SK-N-SH (cell line): ENCODE measurements around the gene SCN4A. TPM values are rescaled to one million over a fixed set of nuclear protein-coding genes. Genes with fewer than 3 reads are reported as not detected.

Experiments
- CTCF ChIA-PET: fragments of 300-600, 350-600 bp; formaldehyde crosslinking; extraction: SDS; loops from one replicate; lab custom pipeline; 2021; lab: Yijun Ruan, JAX
- POLR2A ChIA-PET: fragments of 350-600 bp; sonication (Branson Sonifier 250); formaldehyde crosslinking; extraction: SDS; loops from one replicate; lab custom pipeline; 2020; ENCODE audit warnings: antibody characterized with exemption, inconsistent platforms; lab: Yijun Ruan, JAX
- DNase-seq: peaks from one replicate; pipeline ENCODE4 v3.0.0; 2012
- H2AFZ ChIP-seq: fragments of 200-600 bp; sonication (generic); 2 replicates; pipeline ENCODE4 v1.8.1; 2016; ENCODE audit warnings: antibody characterized with exemption, mild to moderate bottlenecking, low read depth
- H3F3A ChIP-seq: fragments of 200-600 bp; sonication (generic); replicated peaks from 2 replicates; pipeline ENCODE3; 2016; ENCODE audit warnings: antibody characterized with exemption, mild to moderate bottlenecking; ENCODE audit not compliant: insufficient read depth
- H3K27ac ChIP-seq, 2 experiments: fragments of 200-500 bp in 1 of 2; fragments of 200-600 bp in 1 of 2; sonication (Bioruptor generic) in 1 of 2; sonication (generic), shearing (Covaris generic) in 1 of 2; 2 replicates each; pipeline versions ENCODE4 v1.5.1 to v1.6.1; 2014 to 2016; ENCODE audit warnings: low read depth in 2 of 2, inconsistent platforms in 1 of 2, low read length in 1 of 2, mild to moderate bottlenecking in 1 of 2, mixed read lengths in 1 of 2
- H3K27me3 ChIP-seq: fragments of 200-600 bp; sonication (generic), shearing (Covaris generic); 2 replicates; pipeline ENCODE4 v1.6.1; 2016; ENCODE audit warnings: mixed run types; ENCODE audit not compliant: insufficient read depth
- H3K36me3 ChIP-seq, 2 experiments: fragments of 200-500 bp in 1 of 2; fragments of 200-600 bp in 1 of 2; sonication (Bioruptor generic) in 1 of 2; sonication (generic) in 1 of 2; replicated peaks in 1 of 2; 2 replicates each; pipeline versions ENCODE3 to v1.5.1; 2014 to 2016; ENCODE audit warnings: low read length in 1 of 2, mild to moderate bottlenecking in 1 of 2; ENCODE audit not compliant: insufficient read depth in 2 of 2, control insufficient read depth in 1 of 2
- H3K4me1 ChIP-seq, 2 experiments: fragments of 200-500 bp in 1 of 2; fragments of 200-600 bp in 1 of 2; sonication (Bioruptor generic) in 1 of 2; sonication (generic), shearing (Covaris generic) in 1 of 2; 2 replicates each; pipeline versions ENCODE4 v1.5.1 to v1.6.1; 2014 to 2016; ENCODE audit warnings: low read depth in 1 of 2, low read length in 1 of 2, mixed run types in 1 of 2; ENCODE audit not compliant: insufficient read depth in 2 of 2, control insufficient read depth in 1 of 2
- H3K4me2 ChIP-seq: fragments of 200-600 bp; sonication (generic), shearing (Covaris generic); 2 replicates; pipeline ENCODE4 v1.6.1; 2017; ENCODE audit warnings: mixed run types
- H3K4me3 ChIP-seq, 2 experiments: fragments of 200-500 bp in 1 of 2; fragments of 200-600 bp in 1 of 2; sonication (Bioruptor generic) in 1 of 2; sonication (generic), shearing (Covaris generic) in 1 of 2; 2 replicates each; pipeline versions ENCODE4 v1.5.1 to v1.8.1; 2014 to 2016; ENCODE audit warnings: low read depth in 2 of 2, inconsistent platforms in 1 of 2, low read length in 1 of 2, mild to moderate bottlenecking in 1 of 2, mixed read lengths in 1 of 2, moderate library complexity in 1 of 2
- H3K79me2 ChIP-seq: fragments of 200-600 bp; sonication (generic); 2 replicates; pipeline ENCODE4 v1.8.1; 2017; ENCODE audit warnings: mild to moderate bottlenecking; ENCODE audit not compliant: insufficient read depth
- H3K9ac ChIP-seq: fragments of 200-600 bp; sonication (generic); 2 replicates; pipeline ENCODE4 v1.6.1; 2017; ENCODE audit warnings: mixed run types
- H3K9me2 ChIP-seq: fragments of 200-600 bp; sonication (generic); 2 replicates; pipeline ENCODE4 v1.6.1; 2017; ENCODE audit warnings: mixed run types
- H3K9me3 ChIP-seq: fragments of 200-600 bp; sonication (generic); 2 replicates; pipeline ENCODE4 v1.6.1; 2017; ENCODE audit warnings: mixed run types, mild to moderate bottlenecking, moderate library complexity
- H4K20me1 ChIP-seq: fragments of 200-600 bp; sonication (generic); 2 replicates; pipeline ENCODE4 v1.6.1; 2017; ENCODE audit warnings: mild to moderate bottlenecking, mixed run types; ENCODE audit not compliant: insufficient read depth
- CHD2 ChIP-seq: fragments of 150-350 bp; IDR thresholded peaks from 2 replicates; pipeline ENCODE4 v1.6.1; 2018; ENCODE audit warnings: low read length; ENCODE audit not compliant: partially characterized antibody
- CTCF ChIP-seq: fragments of 200-600 bp; sonication (generic); IDR thresholded peaks from 2 replicates; pipeline ENCODE4 v1.6.1; 2017; ENCODE audit warnings: antibody characterized with exemption, mild to moderate bottlenecking, moderate library complexity
- FOSL2 ChIP-seq: IDR thresholded peaks from 2 replicates; pipeline ENCODE4 v1.4.0; 2012; ENCODE audit warnings: low read depth, mild to moderate bottlenecking, moderate library complexity, borderline replicate concordance
- FOXM1 ChIP-seq: IDR thresholded peaks from 2 replicates; pipeline ENCODE4 v1.4.0; 2012; ENCODE audit warnings: low read depth, mild to moderate bottlenecking
- IRF3 ChIP-seq: fragments of 150-350 bp; IDR thresholded peaks from 2 replicates; pipeline ENCODE4 v1.6.1; 2016; ENCODE audit warnings: mild to moderate bottlenecking, low read depth, low read length
- MXI1 ChIP-seq: IDR thresholded peaks from 2 replicates; pipeline ENCODE4 v1.6.1; 2012; ENCODE audit warnings: mild to moderate bottlenecking, low read depth, low read length, improper control_type of control experiment
- NRF1 ChIP-seq: IDR thresholded peaks from 2 replicates; pipeline ENCODE4 v1.6.1; 2012; ENCODE audit warnings: low read depth, mild to moderate bottlenecking, low read length
- POLR2AphosphoS5 ChIP-seq: IDR thresholded peaks from 2 replicates; pipeline ENCODE4 v1.6.1; 2012; ENCODE audit warnings: low read depth, low read length
- TCF12 ChIP-seq: IDR thresholded peaks from 2 replicates; pipeline ENCODE4 v1.4.0; 2012
- TEAD4 ChIP-seq: IDR thresholded peaks from 2 replicates; pipeline ENCODE4 v1.4.0; 2012; ENCODE audit warnings: mild to moderate bottlenecking, borderline replicate concordance; ENCODE audit not compliant: insufficient read depth
- WGBS: methylation state at CpG from one replicate; pipeline ENCODE4 v1.1.6; 2017; ENCODE audit warnings: low lambda C conversion rate; 5-methylcytosine and 5-hydroxymethylcytosine counted together
- polyA plus RNA-seq, 3 experiments: library from polyadenylated mRNA; depleted of rRNA; stranded (reverse); fragments of >200 nt; gene quantifications; 2 replicates each; pipeline ENCODE4 v1.2.3, GENCODE V29; 2012
- TF ChIP-seq, protein P1 (sequence below): IDR thresholded peaks from 2 replicates; pipeline ENCODE4 v1.6.1; 2012; ENCODE audit warnings: mild to moderate bottlenecking, low read depth, low read length, moderate library complexity

Gene SCN4A
- polyA plus RNA-seq, 1 of the 3 experiments (the other 2 are of a cell fraction): not detected

DNA sequence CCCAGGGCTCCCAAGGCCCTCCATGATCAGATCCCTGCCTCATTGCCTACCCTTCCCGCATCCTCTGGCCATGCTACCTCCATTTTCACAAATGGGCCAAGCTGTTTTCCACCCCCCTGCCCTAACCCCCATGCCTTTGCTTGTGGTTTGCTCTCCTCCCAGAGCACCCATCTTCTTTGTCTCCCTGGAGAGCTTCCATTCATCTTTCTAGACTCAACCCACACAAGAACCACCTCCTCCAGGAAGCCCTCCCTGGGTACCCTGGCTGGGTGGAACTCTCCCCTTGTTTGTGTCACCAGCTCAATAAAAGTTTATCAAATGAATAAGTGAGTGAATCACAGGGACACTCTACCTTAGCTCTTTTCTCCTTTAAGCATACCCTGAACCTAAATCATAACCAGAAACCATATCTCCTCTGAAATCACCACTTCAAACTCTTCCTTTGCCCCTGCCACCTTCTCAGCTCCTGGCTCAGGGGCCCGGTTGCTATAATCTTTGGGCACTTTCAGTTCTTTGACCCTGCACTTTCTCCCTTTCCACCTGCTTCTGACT lies 2.9 kb upstream of the SCN4A start:
- H3K9me2 ChIP-seq: no peaks in the 10 kb centered on the region
- no peak overlapping the region for H3K4me3 ChIP-seq
- 60% methylated on average over 2 of the region's 2 CpGs for WGBS
- H3K79me2 ChIP-seq: no peaks in the 10 kb centered on the region
- no peaks in the 10 kb centered on the region for H3K36me3 ChIP-seq
- H3K9me3 ChIP-seq: no peaks in the 10 kb centered on the region
- no peaks in the 10 kb centered on the region for H4K20me1 ChIP-seq
- ChIA-PET CTCF (interaction anchor here (1.0 to 7.8 kb wide), 11 partner anchors 9 to 445 kb away, joined by 3 to 56 read pairs (median 6); partner anchors contain the start of genes CSHL1 and GH1), POLR2A (interaction anchor here (0.6 to 1.0 kb wide), 2 partner anchors 9 to 170 kb away, joined by 3 to 4 read pairs; no protein-coding TSS in a partner anchor)
- no peak overlapping the region for H3K27ac ChIP-seq
- no peak overlapping the region for H3K4me2 ChIP-seq
- no peaks in the 10 kb centered on the region for H3K27me3 ChIP-seq
- H2AFZ ChIP-seq: no peak overlapping the region
- H3K4me1 ChIP-seq: peaks cover 12% of the 10 kb centered on the region in 2 experiments; a peak in 3 of 4 replicates
- H3K9ac ChIP-seq: no peak overlapping the region
- DNase-seq: no peak
- TF ChIP-seq, protein P1, sequence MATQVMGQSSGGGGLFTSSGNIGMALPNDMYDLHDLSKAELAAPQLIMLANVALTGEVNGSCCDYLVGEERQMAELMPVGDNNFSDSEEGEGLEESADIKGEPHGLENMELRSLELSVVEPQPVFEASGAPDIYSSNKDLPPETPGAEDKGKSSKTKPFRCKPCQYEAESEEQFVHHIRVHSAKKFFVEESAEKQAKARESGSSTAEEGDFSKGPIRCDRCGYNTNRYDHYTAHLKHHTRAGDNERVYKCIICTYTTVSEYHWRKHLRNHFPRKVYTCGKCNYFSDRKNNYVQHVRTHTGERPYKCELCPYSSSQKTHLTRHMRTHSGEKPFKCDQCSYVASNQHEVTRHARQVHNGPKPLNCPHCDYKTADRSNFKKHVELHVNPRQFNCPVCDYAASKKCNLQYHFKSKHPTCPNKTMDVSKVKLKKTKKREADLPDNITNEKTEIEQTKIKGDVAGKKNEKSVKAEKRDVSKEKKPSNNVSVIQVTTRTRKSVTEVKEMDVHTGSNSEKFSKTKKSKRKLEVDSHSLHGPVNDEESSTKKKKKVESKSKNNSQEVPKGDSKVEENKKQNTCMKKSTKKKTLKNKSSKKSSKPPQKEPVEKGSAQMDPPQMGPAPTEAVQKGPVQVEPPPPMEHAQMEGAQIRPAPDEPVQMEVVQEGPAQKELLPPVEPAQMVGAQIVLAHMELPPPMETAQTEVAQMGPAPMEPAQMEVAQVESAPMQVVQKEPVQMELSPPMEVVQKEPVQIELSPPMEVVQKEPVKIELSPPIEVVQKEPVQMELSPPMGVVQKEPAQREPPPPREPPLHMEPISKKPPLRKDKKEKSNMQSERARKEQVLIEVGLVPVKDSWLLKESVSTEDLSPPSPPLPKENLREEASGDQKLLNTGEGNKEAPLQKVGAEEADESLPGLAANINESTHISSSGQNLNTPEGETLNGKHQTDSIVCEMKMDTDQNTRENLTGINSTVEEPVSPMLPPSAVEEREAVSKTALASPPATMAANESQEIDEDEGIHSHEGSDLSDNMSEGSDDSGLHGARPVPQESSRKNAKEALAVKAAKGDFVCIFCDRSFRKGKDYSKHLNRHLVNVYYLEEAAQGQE: no peak
- TF ChIP-seq CHD2 (no peak), IRF3 (no peak), FOSL2 (no peak), POLR2AphosphoS5 (no peak), TEAD4 (no peak), MXI1 (no peak), CTCF (no peak), FOXM1 (no peak), NRF1 (no peak), TCF12 (no peak)
- no peaks in the 10 kb centered on the region for H3F3A ChIP-seq
